Endothelial cell of umbilical vein (primary cell): ENCODE data around the gene CIITA. TPM values are rescaled to one million over a fixed set of nuclear protein-coding genes. Genes with fewer than 3 reads are reported as not detected.
"Not testable (repeated sequence)": the region's sequence is repeated elsewhere in the genome, so short reads cannot be mapped to it uniquely, and the experiment has no call there.

Experiments used
- BruUV-seq: library from RNA; stranded (reverse); fragments of 400-500 nt; replicated peaks from 2 replicates; lab custom pipeline; 2021; lab: Mats Ljungman, UMichigan
- CTCF ChIA-PET: fragments of 300-600, 350-600 bp; sonication (Branson Sonifier 250); formaldehyde crosslinking; loops from one replicate; lab custom pipeline; 2021; ENCODE audit warnings: antibody characterized with exemption, inconsistent platforms; lab: Charles Lee
- POLR2A ChIA-PET: fragments of 300-600, 350-600 bp; sonication (Branson Sonifier 250); formaldehyde crosslinking; loops from one replicate; lab custom pipeline; 2021; ENCODE audit warnings: antibody characterized with exemption, inconsistent platforms; lab: Charles Lee
- DNase-seq: peaks from one replicate; pipeline ENCODE4 v3.0.0-alpha.2; 2011; ENCODE audit warnings: low read depth, low spot score
- FAIRE-seq: peaks from 2 replicates; lab custom pipeline; 2011; peaks lifted over from hg19 to GRCh38; lab: Jason Lieb, UNC
- H2AFZ ChIP-seq: 2 replicates; pipeline ENCODE4 v1.6.0; 2012; ENCODE audit warnings: low read depth, low read length, control low read depth, inconsistent platforms
- H3K27ac ChIP-seq: 2 replicates; pipeline ENCODE4 v1.5.1; 2011; ENCODE audit warnings: low read depth, mild to moderate bottlenecking, control low read depth, low read length, moderate library complexity; ENCODE audit not compliant: insufficient read depth
- H3K27me3 ChIP-seq, 2 experiments: 2 replicates each; pipeline versions ENCODE4 v1.6.0 to v1.6.1; 2011; ENCODE audit warnings: low read length in 2 of 2, mixed read lengths in 1 of 2; ENCODE audit not compliant: control insufficient read depth in 2 of 2, insufficient read depth in 2 of 2
- H3K36me3 ChIP-seq, 2 experiments: 2 replicates in 1 of 2; 3 replicates in 1 of 2; pipeline ENCODE4 v1.5.1; 2011; ENCODE audit warnings: low read length in 2 of 2, mild to moderate bottlenecking in 1 of 2, moderate library complexity in 1 of 2; ENCODE audit not compliant: control insufficient read depth in 2 of 2, insufficient read depth in 2 of 2; ENCODE audit errors: extremely low read depth in 1 of 2
- H3K4me1 ChIP-seq: 3 replicates; pipeline ENCODE4 v1.5.1; 2011; ENCODE audit warnings: mild to moderate bottlenecking, low read length; ENCODE audit not compliant: control insufficient read depth, insufficient read depth; ENCODE audit errors: extremely low read depth
- H3K4me2 ChIP-seq: 2 replicates; pipeline ENCODE4 v1.6.1; 2011; ENCODE audit warnings: low read length, control low read depth, mixed read lengths; ENCODE audit not compliant: insufficient read depth
- H3K4me3 ChIP-seq, 3 experiments: fragments of 200-600 bp in 1 of 3; sonication (generic), shearing (Covaris generic) in 1 of 3; replicated peaks in 1 of 3; 2 replicates each; pipeline ENCODE4 v1.5.1; 2011 to 2016; ENCODE audit warnings: control low read depth in 3 of 3, low read length in 3 of 3, mild to moderate bottlenecking in 2 of 3, inconsistent platforms in 1 of 3, low read depth in 1 of 3, moderate library complexity in 1 of 3; ENCODE audit not compliant: insufficient read depth in 1 of 3
- H3K79me2 ChIP-seq: 2 replicates; pipeline ENCODE4 v1.6.0; 2012; ENCODE audit warnings: low read length, inconsistent platforms; ENCODE audit not compliant: control insufficient read depth, insufficient read depth
- H3K9ac ChIP-seq: replicated peaks from 2 replicates; pipeline ENCODE3; 2011; ENCODE audit warnings: low read length, control low read depth; ENCODE audit not compliant: insufficient read depth; ENCODE audit errors: extremely low read depth
- H3K9me1 ChIP-seq: replicated peaks from 3 replicates; pipeline ENCODE4 v1.6.0; 2011; ENCODE audit warnings: mild to moderate bottlenecking, low read length; ENCODE audit not compliant: control insufficient read depth, insufficient read depth; ENCODE audit errors: extremely low read depth
- H3K9me3 ChIP-seq: replicated peaks from 2 replicates; pipeline ENCODE4 v1.5.1; 2012; ENCODE audit warnings: low read length, inconsistent platforms; ENCODE audit not compliant: control insufficient read depth, insufficient read depth
- H4K20me1 ChIP-seq: replicated peaks from 2 replicates; pipeline ENCODE3; 2011; ENCODE audit warnings: mild to moderate bottlenecking, low read length; ENCODE audit not compliant: control insufficient read depth, insufficient read depth; ENCODE audit errors: extremely low read depth
- EZH2 ChIP-seq: IDR thresholded peaks from 2 replicates; pipeline ENCODE4 v1.6.1; 2012; ENCODE audit warnings: borderline replicate concordance, low read depth, mild to moderate bottlenecking, moderate library complexity, low read length, inconsistent platforms; ENCODE audit not compliant: severe bottlenecking
- FOS ChIP-seq: IDR thresholded peaks from 2 replicates; pipeline ENCODE4 v1.6.1; 2011; ENCODE audit warnings: mild to moderate bottlenecking, low read length, moderate library complexity, borderline replicate concordance; ENCODE audit not compliant: insufficient read depth
- GATA2 ChIP-seq: IDR thresholded peaks from 2 replicates; pipeline ENCODE4 v1.7.0; 2011; ENCODE audit warnings: low read depth, mild to moderate bottlenecking, moderate library complexity, mixed read lengths, low read length; ENCODE audit not compliant: insufficient read length, insufficient read depth
- JUN ChIP-seq: IDR thresholded peaks from 2 replicates; pipeline ENCODE4 v1.6.1; 2011; ENCODE audit warnings: borderline replicate concordance, low read depth; ENCODE audit not compliant: insufficient read length, insufficient read depth
- MYC ChIP-seq: IDR thresholded peaks from one replicate; pipeline ENCODE4 v1.6.1; 2011; ENCODE audit warnings: mild to moderate bottlenecking, low read depth, low read length
- POLR2A ChIP-seq: IDR thresholded peaks from 2 replicates; pipeline ENCODE4 v1.6.1; 2012; ENCODE audit warnings: low read depth, mild to moderate bottlenecking, control low read depth, low read length
- POLR2AphosphoS5 ChIP-seq: IDR thresholded peaks from 2 replicates; pipeline ENCODE4 v1.6.1; 2012; ENCODE audit warnings: low read depth, mild to moderate bottlenecking, control low read depth, low read length, moderate library complexity; ENCODE audit not compliant: insufficient read depth
- dilution Hi-C: fragments of 300-500 bp; cut with MboI; formaldehyde crosslinking; loops from one replicate; pipeline ENCODE4 v1.15.0; 2019; ENCODE audit warnings: low sequenced_read_pairs; ENCODE audit not compliant: extremely low pct_ligation_motif_present
- intact Hi-C: fragments of 100-400 bp; cut with micrococcal nuclease; formaldehyde crosslinking; loops from one replicate; pipeline ENCODE4 v1.10.0; 2022
- polyA plus RNA-seq, 4 experiments: library from polyadenylated mRNA; depleted of rRNA in 3 of 4; stranded (reverse) in 3 of 4; unstranded in 1 of 4; fragments of >200 nt; gene quantifications; 2 replicates each; pipeline versions ENCODE4 v1.2.1 to v1.2.3, GENCODE V29; 2011 to 2012; ENCODE audit warnings: missing spikeins in 1 of 4
- total RNA-seq: library from RNA; stranded (reverse); gene quantifications from 2 replicates; pipeline ENCODE4 v1.2.3, GENCODE V29; 2021
- TF ChIP-seq, protein P1 (sequence below): IDR thresholded peaks from 2 replicates; pipeline ENCODE4 v1.6.1; 2011; ENCODE audit not compliant: insufficient read depth, insufficient read length
- TF ChIP-seq, protein P2 (sequence below), 2 donors: IDR thresholded peaks; 1 replicate in 1 of 2; 2 replicates in 1 of 2; pipeline ENCODE4 v1.5.1; 2011; ENCODE audit warnings: low read length in 2 of 2, mild to moderate bottlenecking in 2 of 2, moderate library complexity in 2 of 2, control low read depth in 1 of 2, inconsistent platforms in 1 of 2, low read depth in 1 of 2; ENCODE audit not compliant: insufficient read depth in 1 of 2; ENCODE audit errors: extremely low read depth in 1 of 2

The CIITA gene
- total and polyA plus RNA-seq, 2 donors (not counting 3 experiments of a cell fraction or from before 2014, with no cell fraction given) = not detected

DNA sequence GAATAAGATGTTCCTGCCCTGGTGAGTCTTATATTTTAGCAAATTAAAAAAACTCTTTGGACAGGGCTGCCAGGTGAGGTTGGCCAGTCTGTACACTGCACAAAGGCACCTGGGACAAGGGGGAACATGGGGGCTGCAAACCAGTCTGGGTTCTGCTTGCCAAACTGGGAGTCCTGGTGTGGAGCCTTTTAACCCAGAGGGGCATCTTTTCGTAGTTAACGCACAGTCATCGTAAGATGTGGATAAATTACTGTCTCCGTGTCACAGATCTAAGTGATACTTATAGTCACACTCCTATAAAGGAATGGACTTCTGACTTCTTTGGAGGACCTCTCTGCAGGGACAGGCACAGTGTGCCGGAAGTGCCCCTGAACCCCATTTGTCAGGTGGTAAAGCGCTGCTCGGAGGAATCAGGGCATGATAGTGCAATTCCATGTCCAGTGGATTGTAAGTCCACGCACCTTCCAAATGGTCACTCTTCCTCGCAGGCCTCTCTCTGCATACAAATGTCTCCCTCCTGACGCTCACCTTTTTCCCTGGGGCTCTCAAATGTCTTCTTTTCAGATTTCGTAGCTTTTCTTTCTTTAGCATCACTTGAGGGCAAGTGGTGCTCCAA, 50.6 kb downstream of the CIITA start:
- H3K9ac ChIP-seq = no peak overlapping the region
- ChIA-PET POLR2A (no interaction called here), CTCF (no interaction called here)
- TF ChIP-seq EZH2 (no peak), FOS (no peak), JUN (no peak), POLR2A (no peak), GATA2 (no peak), MYC (no peak), POLR2AphosphoS5 (no peak)
- TF ChIP-seq, protein P1, sequence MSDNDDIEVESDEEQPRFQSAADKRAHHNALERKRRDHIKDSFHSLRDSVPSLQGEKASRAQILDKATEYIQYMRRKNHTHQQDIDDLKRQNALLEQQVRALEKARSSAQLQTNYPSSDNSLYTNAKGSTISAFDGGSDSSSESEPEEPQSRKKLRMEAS = no peak
- TF ChIP-seq, protein P2, sequence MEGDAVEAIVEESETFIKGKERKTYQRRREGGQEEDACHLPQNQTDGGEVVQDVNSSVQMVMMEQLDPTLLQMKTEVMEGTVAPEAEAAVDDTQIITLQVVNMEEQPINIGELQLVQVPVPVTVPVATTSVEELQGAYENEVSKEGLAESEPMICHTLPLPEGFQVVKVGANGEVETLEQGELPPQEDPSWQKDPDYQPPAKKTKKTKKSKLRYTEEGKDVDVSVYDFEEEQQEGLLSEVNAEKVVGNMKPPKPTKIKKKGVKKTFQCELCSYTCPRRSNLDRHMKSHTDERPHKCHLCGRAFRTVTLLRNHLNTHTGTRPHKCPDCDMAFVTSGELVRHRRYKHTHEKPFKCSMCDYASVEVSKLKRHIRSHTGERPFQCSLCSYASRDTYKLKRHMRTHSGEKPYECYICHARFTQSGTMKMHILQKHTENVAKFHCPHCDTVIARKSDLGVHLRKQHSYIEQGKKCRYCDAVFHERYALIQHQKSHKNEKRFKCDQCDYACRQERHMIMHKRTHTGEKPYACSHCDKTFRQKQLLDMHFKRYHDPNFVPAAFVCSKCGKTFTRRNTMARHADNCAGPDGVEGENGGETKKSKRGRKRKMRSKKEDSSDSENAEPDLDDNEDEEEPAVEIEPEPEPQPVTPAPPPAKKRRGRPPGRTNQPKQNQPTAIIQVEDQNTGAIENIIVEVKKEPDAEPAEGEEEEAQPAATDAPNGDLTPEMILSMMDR (IDR thresholded peaks at IDR 0.05; ENCODE audit: extremely low read depth in 1 of 2, insufficient read depth in 1 of 2, low read depth in 1 of 2, low read length in 2 of 2) = no peak
- FAIRE-seq (no peak), DNase-seq (no peak)
- no peak overlapping the region for H3K27ac ChIP-seq
- dilution Hi-C loops = no loop called here
- intact Hi-C loops = no loop called here
- no peaks in the 10 kb centered on the region for H3K79me2 ChIP-seq
- H4K20me1 ChIP-seq = no peaks in the 10 kb centered on the region
- H3K9me3 ChIP-seq = no peaks in the 10 kb centered on the region
- no TSS peak for BruUV-seq
- H3K9me1 ChIP-seq = no peaks in the 10 kb centered on the region
- no peaks in the 10 kb centered on the region for H3K27me3 ChIP-seq
- H3K4me1 ChIP-seq = no peaks in the 10 kb centered on the region
- H2AFZ ChIP-seq = no peak overlapping the region
- H3K4me2 ChIP-seq = no peak overlapping the region
- peaks cover 0 to 15% of the 10 kb centered on the region in 2 experiments for H3K36me3 ChIP-seq
- H3K4me3 ChIP-seq = no peak overlapping the region

DNA sequence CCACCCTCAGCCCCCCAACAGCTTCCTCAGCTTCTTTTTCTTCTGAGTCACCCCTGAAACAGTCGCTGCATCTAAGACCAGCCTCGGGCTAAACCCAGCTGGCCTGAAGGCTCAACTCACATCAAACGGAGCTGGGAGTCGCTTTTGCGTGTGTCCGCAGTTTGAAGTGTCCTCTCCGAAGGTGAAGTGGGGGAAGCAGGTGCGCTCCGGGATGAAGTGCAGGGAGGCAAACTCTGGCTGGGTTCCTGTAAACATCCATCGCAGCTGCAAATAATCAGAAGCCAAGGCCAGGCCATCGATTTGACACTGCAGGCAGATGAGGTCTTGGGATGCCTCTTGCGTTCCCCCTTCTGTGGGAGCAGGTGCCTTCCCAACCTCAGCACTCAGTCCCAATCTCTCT, 52.1 kb downstream of the CIITA start:
- BruUV-seq, FAIRE-seq, H3K4me3 ChIP-seq, H3K4me2 ChIP-seq, H3K9me3 ChIP-seq, H3K9ac ChIP-seq, H2AFZ ChIP-seq, H3K79me2 ChIP-seq, POLR2A ChIA-PET, H4K20me1 ChIP-seq, H3K9me1 ChIP-seq, intact Hi-C loops, dilution Hi-C loops, H3K27ac ChIP-seq, H3K27me3 ChIP-seq, H3K4me1 ChIP-seq, DNase-seq: not testable (repeated sequence)
- CTCF ChIA-PET = interaction anchor here (4.7 kb wide), 1 partner anchor 10 kb away, joined by 17 read pairs; no protein-coding TSS in a partner anchor
- peaks cover 0 to 23% of the 10 kb centered on the region in 2 experiments for H3K36me3 ChIP-seq
